IMR-90 (cell line): ENCODE data around the gene CLEC16A. TPM values are rescaled to one million over a fixed set of nuclear protein-coding genes. Genes with fewer than 3 reads are reported as not detected.

ENCODE experiments used
- ATAC-seq: fragments of 200-7000 bp; cut with Tn5 transposase; 2 replicates; pipeline ENCODE4 v1.9.1; 2020; ENCODE audit warnings: low read depth, mild to moderate bottlenecking, moderate library complexity
- BruUV-seq: library from RNA; stranded (reverse); fragments of 400-500 nt; replicated peaks from 2 replicates; lab custom pipeline; 2021; lab: Mats Ljungman, UMichigan
- CTCF ChIA-PET: fragments of 300-600 bp; formaldehyde crosslinking; extraction: SDS; loops from one replicate; lab custom pipeline; 2021; ENCODE audit warnings: antibody characterized with exemption; lab: Yijun Ruan, JAX
- POLR2A ChIA-PET: fragments of 300-600 bp; sonication (Branson Sonifier 250); formaldehyde crosslinking; loops from one replicate; lab custom pipeline; 2022; ENCODE audit warnings: antibody characterized with exemption; ENCODE audit not compliant: unreplicated experiment; lab: Charles Lee
- DNase-seq: peaks from one replicate; pipeline ENCODE4 v3.0.0; 2013
- H2AFZ ChIP-seq: replicated peaks from 2 replicates; pipeline ENCODE3; 2013; ENCODE audit warnings: low read length, mild to moderate bottlenecking; ENCODE audit not compliant: poor library complexity
- H2AK5ac ChIP-seq: 2 replicates; pipeline ENCODE4 v1.6.1; 2013; ENCODE audit warnings: low read depth, low read length, inconsistent platforms
- H2AK9ac ChIP-seq: replicated peaks from 2 replicates; pipeline ENCODE3; 2013; ENCODE audit warnings: mild to moderate bottlenecking, low read depth, low read length, moderate library complexity; ENCODE audit not compliant: poor library complexity
- H2BK120ac ChIP-seq: 2 replicates; pipeline ENCODE4 v1.6.1; 2013; ENCODE audit warnings: low read depth, low read length, inconsistent platforms
- H2BK15ac ChIP-seq: 3 replicates; pipeline ENCODE4 v1.6.1; 2013; ENCODE audit warnings: low read depth, low read length, inconsistent platforms
- H2BK20ac ChIP-seq: 2 replicates; pipeline ENCODE4 v1.6.1; 2013; ENCODE audit warnings: low read depth, mild to moderate bottlenecking, inconsistent platforms, low read length, moderate library complexity
- H2BK5ac ChIP-seq: 2 replicates; pipeline ENCODE4 v1.6.1; 2013; ENCODE audit warnings: mild to moderate bottlenecking, low read depth, low read length, inconsistent platforms; ENCODE audit not compliant: poor library complexity, severe bottlenecking
- H3K14ac ChIP-seq: replicated peaks from 2 replicates; pipeline ENCODE4 v1.6.1; 2013; ENCODE audit warnings: low read depth, low read length, inconsistent platforms
- H3K18ac ChIP-seq: 2 replicates; pipeline ENCODE4 v1.6.1; 2013; ENCODE audit warnings: low read depth, low read length, control low read depth
- H3K23ac ChIP-seq: 2 replicates; pipeline ENCODE4 v1.6.1; 2013; ENCODE audit warnings: low read depth, low read length, inconsistent platforms
- H3K27ac ChIP-seq: 2 replicates; pipeline ENCODE4 v1.5.1; 2013; ENCODE audit warnings: mild to moderate bottlenecking, control low read depth, low read length; ENCODE audit not compliant: insufficient read depth
- H3K27me3 ChIP-seq: 2 replicates; pipeline ENCODE4 v1.6.1; 2013; ENCODE audit warnings: low read length; ENCODE audit not compliant: control insufficient read depth, insufficient read depth
- H3K36me3 ChIP-seq: 2 replicates; pipeline ENCODE4 v1.6.1; 2013; ENCODE audit warnings: low read length, mixed read lengths; ENCODE audit not compliant: control insufficient read depth, insufficient read depth
- H3K4ac ChIP-seq: 2 replicates; pipeline ENCODE4 v1.6.1; 2013; ENCODE audit warnings: low read depth, low read length, inconsistent platforms
- H3K4me1 ChIP-seq: 2 replicates; pipeline ENCODE4 v1.6.1; 2013; ENCODE audit warnings: low read length, mixed read lengths; ENCODE audit not compliant: control insufficient read depth, insufficient read depth
- H3K4me2 ChIP-seq: 2 replicates; pipeline ENCODE4 v1.6.1; 2013; ENCODE audit warnings: low read depth, mild to moderate bottlenecking, control low read depth, low read length, moderate library complexity
- H3K4me3 ChIP-seq: 2 replicates; pipeline ENCODE4 v1.5.1; 2013; ENCODE audit warnings: low read depth, mild to moderate bottlenecking, control low read depth, low read length, moderate library complexity; ENCODE audit not compliant: insufficient read depth
- H3K56ac ChIP-seq: 2 replicates; pipeline ENCODE4 v1.6.1; 2013; ENCODE audit warnings: low read length, inconsistent platforms; ENCODE audit not compliant: insufficient read depth; ENCODE audit errors: extremely low read depth
- H3K79me1 ChIP-seq, 2 experiments: 2 replicates each; pipeline ENCODE4 v1.6.1; 2013; ENCODE audit warnings: low read length in 2 of 2, inconsistent platforms in 1 of 2, low read depth in 1 of 2
- H3K9ac ChIP-seq: 2 replicates; pipeline ENCODE4 v1.6.1; 2013; ENCODE audit warnings: low read depth, low read length, control low read depth
- H3K9me1 ChIP-seq: 2 replicates; pipeline ENCODE4 v1.6.1; 2013; ENCODE audit warnings: low read length, inconsistent platforms; ENCODE audit not compliant: insufficient read depth
- H3K9me3 ChIP-seq: 2 replicates; pipeline ENCODE4 v1.6.1; 2013; ENCODE audit warnings: low read length; ENCODE audit not compliant: control insufficient read depth, insufficient read depth
- H4K20me1 ChIP-seq: 2 replicates; pipeline ENCODE4 v1.6.1; 2013; ENCODE audit warnings: low read length, inconsistent platforms; ENCODE audit not compliant: insufficient read depth
- H4K5ac ChIP-seq: 2 replicates; pipeline ENCODE4 v1.6.1; 2013; ENCODE audit warnings: mild to moderate bottlenecking, low read depth, low read length, control low read depth
- H4K8ac ChIP-seq, 2 experiments: 2 replicates each; pipeline ENCODE4 v1.6.1; 2013; ENCODE audit warnings: low read depth in 2 of 2, low read length in 2 of 2, control low read depth in 1 of 2, inconsistent platforms in 1 of 2
- H4K91ac ChIP-seq: 2 replicates; pipeline ENCODE4 v1.6.1; 2013; ENCODE audit warnings: low read depth, low read length, inconsistent platforms; ENCODE audit not compliant: insufficient read depth
- BHLHE40 ChIP-seq: fragments of 150-350 bp; IDR thresholded peaks from 2 replicates; pipeline ENCODE4 v1.6.1; 2016; ENCODE audit warnings: mild to moderate bottlenecking, low read depth, low read length
- CEBPB ChIP-seq: IDR thresholded peaks from 2 replicates; pipeline ENCODE4 v1.6.1; 2012; ENCODE audit warnings: low read depth, low read length, improper control_type of control experiment
- CHD1 ChIP-seq: IDR thresholded peaks from 2 replicates; pipeline ENCODE4 v1.6.1; 2012; ENCODE audit warnings: low read depth, low read length, improper control_type of control experiment
- ELK1 ChIP-seq: fragments of 150-350 bp; IDR thresholded peaks from 2 replicates; pipeline ENCODE4 v1.6.1; 2016; ENCODE audit warnings: low read depth, mild to moderate bottlenecking, low read length, moderate library complexity, borderline replicate concordance
- FOS ChIP-seq: fragments of 150-350 bp; IDR thresholded peaks from 2 replicates; pipeline ENCODE4 v1.6.1; 2016; ENCODE audit warnings: low read depth, low read length
- MAFK ChIP-seq: IDR thresholded peaks from 2 replicates; pipeline ENCODE4 v1.6.1; 2012; ENCODE audit warnings: low read depth, low read length, improper control_type of control experiment
- MAZ ChIP-seq: IDR thresholded peaks from 2 replicates; pipeline ENCODE4 v1.6.1; 2012; ENCODE audit warnings: low read depth, mild to moderate bottlenecking, low read length, improper control_type of control experiment, moderate library complexity, borderline replicate concordance
- NFE2L2 ChIP-seq: fragments of 150-350 bp; IDR thresholded peaks from 2 replicates; pipeline ENCODE4 v1.6.1; 2016; ENCODE audit warnings: low read depth, mild to moderate bottlenecking, low read length
- POLR2A ChIP-seq: IDR thresholded peaks from 2 replicates; pipeline ENCODE4 v1.6.1; 2012; ENCODE audit warnings: mild to moderate bottlenecking, low read depth, low read length
- RAD21 ChIP-seq: IDR thresholded peaks from 2 replicates; pipeline ENCODE4 v1.6.1; 2012; ENCODE audit warnings: low read length, improper control_type of control experiment
- RCOR1 ChIP-seq: IDR thresholded peaks from 2 replicates; pipeline ENCODE4 v1.6.1; 2012; ENCODE audit warnings: mild to moderate bottlenecking, low read length, improper control_type of control experiment; ENCODE audit not compliant: insufficient replicate concordance
- RFX5 ChIP-seq: IDR thresholded peaks from 2 replicates; pipeline ENCODE4 v1.8.0; 2012; ENCODE audit warnings: low read depth, mild to moderate bottlenecking, low read length, moderate library complexity
- SMC3 ChIP-seq: fragments of 150-350 bp; IDR thresholded peaks from 2 replicates; pipeline ENCODE4 v1.6.1; 2016; ENCODE audit warnings: low read depth, mild to moderate bottlenecking, antibody characterized with exemption, low read length, moderate library complexity
- USF2 ChIP-seq: fragments of 150-350 bp; IDR thresholded peaks from 2 replicates; pipeline ENCODE4 v1.6.1; 2017; ENCODE audit warnings: mild to moderate bottlenecking, antibody characterized with exemption, low read length, low read depth
- WGBS, 2 experiments: methylation state at CpG; one replicate each; pipeline versions ENCODE4 v1.1.5 to v1.1.7; 2013; ENCODE audit warnings: missing lambda C conversion rate in 2 of 2; ENCODE audit not compliant: insufficient read length in 1 of 2; ENCODE audit errors: extremely low coverage in 2 of 2; 5-methylcytosine and 5-hydroxymethylcytosine counted together
- dilution Hi-C: fragments of 300-500 bp; cut with HindIII; formaldehyde crosslinking; loops from one replicate; pipeline ENCODE4 v1.14.3; 2018; ENCODE audit warnings: low sequenced_read_pairs; ENCODE audit not compliant: unreplicated experiment
- in situ Hi-C: fragments of 300-500 bp; cut with MboI; formaldehyde crosslinking; loops from 3 replicates; pipeline ENCODE4 v1.14.3; 2019; ENCODE audit warnings: low sequenced_read_pairs, inconsistent platforms, mixed read lengths
- intact Hi-C: fragments of 100-400 bp; cut with micrococcal nuclease; formaldehyde crosslinking; loops from 2 replicates; pipeline ENCODE4 v1.10.0; 2022
- polyA plus RNA-seq, 3 experiments: library from polyadenylated mRNA; depleted of rRNA; stranded (reverse); fragments of >200 nt; gene quantifications; 2 replicates each; pipeline ENCODE4 v1.2.3, GENCODE V29; 2012; ENCODE audit warnings: low replicate concordance in 1 of 3
- total RNA-seq: library from RNA; depleted of rRNA; stranded (reverse); fragments of >200 nt; gene quantifications from 2 replicates; pipeline ENCODE4 v1.2.3, GENCODE V29; 2012
- TF ChIP-seq, protein P1 (sequence below): conservative IDR thresholded peaks from 2 replicates; pipeline ENCODE4 v1.5.1; 2012; ENCODE audit warnings: mild to moderate bottlenecking, low read depth, low read length, improper control_type of control experiment

CLEC16A gene
- total and polyA plus RNA-seq, 2 of the 4 experiments (the other 2 are of a cell fraction) = 15.9 to 16.5 TPM

DNA sequence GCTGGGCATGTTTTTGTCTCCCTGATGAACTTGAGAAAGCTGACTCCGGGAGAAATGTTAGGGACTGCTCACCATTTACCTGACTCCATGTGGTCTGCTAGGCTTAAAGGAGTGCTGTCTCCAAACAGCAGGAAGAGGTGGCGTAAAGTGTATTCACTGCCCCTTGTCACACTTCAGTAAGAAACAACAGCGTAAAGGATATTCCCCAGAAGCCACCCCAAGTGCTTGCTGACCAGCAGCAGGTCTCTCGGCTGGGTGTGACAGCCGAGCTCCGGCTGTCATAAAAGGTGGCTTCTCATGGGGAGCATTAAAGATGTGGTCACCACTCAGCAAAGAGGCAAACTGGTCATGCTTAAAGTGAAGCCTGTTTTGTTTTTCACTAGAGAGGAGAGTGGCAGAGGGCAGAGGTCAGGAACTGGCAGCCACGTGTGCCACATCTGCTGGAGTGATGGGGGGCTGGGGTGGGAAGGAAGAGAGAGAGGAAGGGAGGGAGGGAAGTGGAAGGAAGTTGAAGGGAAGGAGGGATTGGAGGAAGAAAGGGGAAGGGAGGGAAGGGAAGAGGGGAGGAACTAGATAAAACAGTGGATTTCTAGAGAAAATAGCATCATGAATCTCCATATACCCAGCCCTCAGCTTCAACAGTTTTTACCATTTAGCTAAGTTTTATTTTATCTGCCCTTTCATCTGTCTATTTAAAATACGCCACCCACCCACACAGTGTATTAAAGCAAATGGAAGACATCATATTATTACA is 119.3 kb downstream of the CLEC16A start:
- Histone ChIP-seq H3K23ac (no peak overlapping the region; the same call in 1 of the 2 replicates), H2AK5ac (peak overlapping the region; percentile 60; the same call in 1 of the 2 replicates), H3K9ac (no peak overlapping the region), H2BK20ac (no peak overlapping the region; the same call in 1 of the 2 replicates), H3K14ac (no peak overlapping the region), H3K56ac (no peak overlapping the region), H4K5ac (no peak overlapping the region), H2BK120ac (no peak overlapping the region), H3K4ac (peak overlapping the region; percentile 33; the same call in 1 of the 2 replicates), H2BK15ac (peak overlapping the region; percentile 19; the same call in 1 of the 3 replicates), H3K27ac (no peak overlapping the region), H3K4me3 (no peak overlapping the region), H4K8ac (no peak overlapping the region), H2BK5ac (no peak overlapping the region), H3K4me2 (no peak overlapping the region), H2AFZ (no peak overlapping the region), H3K27me3 (no peaks in the 10 kb centered on the region), H3K36me3 (peaks cover 31% of the 10 kb centered on the region), H3K9me1 (peaks cover 21% of the 10 kb centered on the region), H3K18ac (no peak overlapping the region; the same call in 1 of the 2 replicates), H3K9me3 (no peaks in the 10 kb centered on the region), H3K79me1 (0 out of 4 replicates have a peak, but pooled peaks cover 0 to 4% of the 10 kb centered on the region in 2 experiments), H4K91ac (no peak overlapping the region), H3K4me1 (peaks cover 3% of the 10 kb centered on the region; the same call in 1 of the 2 replicates), H4K20me1 (no peaks in the 10 kb centered on the region), H2AK9ac (no peak overlapping the region)
- in situ Hi-C loops = no loop called here
- ATAC-seq (no peak), DNase-seq (no peak)
- POLR2A ChIA-PET = no interaction called here
- 100% methylated on average over 2 of the region's 8 CpGs; no CpG with 5 or more reads in 1 of the 2 experiments for WGBS, 2 experiments
- BruUV-seq = no TSS peak
- intact Hi-C loops = no loop called here
- dilution Hi-C loops = no loop called here
- CTCF ChIA-PET = no interaction called here
- TF ChIP-seq POLR2A (no peak), FOS (no peak), RFX5 (no peak), CHD1 (no peak), RCOR1 (no peak), CEBPB (no peak), MAZ (no peak), BHLHE40 (no peak), MAFK (no peak), SMC3 (no peak), RAD21 (no peak), USF2 (no peak), NFE2L2 (no peak), ELK1 (no peak)
- TF ChIP-seq, protein P1, sequence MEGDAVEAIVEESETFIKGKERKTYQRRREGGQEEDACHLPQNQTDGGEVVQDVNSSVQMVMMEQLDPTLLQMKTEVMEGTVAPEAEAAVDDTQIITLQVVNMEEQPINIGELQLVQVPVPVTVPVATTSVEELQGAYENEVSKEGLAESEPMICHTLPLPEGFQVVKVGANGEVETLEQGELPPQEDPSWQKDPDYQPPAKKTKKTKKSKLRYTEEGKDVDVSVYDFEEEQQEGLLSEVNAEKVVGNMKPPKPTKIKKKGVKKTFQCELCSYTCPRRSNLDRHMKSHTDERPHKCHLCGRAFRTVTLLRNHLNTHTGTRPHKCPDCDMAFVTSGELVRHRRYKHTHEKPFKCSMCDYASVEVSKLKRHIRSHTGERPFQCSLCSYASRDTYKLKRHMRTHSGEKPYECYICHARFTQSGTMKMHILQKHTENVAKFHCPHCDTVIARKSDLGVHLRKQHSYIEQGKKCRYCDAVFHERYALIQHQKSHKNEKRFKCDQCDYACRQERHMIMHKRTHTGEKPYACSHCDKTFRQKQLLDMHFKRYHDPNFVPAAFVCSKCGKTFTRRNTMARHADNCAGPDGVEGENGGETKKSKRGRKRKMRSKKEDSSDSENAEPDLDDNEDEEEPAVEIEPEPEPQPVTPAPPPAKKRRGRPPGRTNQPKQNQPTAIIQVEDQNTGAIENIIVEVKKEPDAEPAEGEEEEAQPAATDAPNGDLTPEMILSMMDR = no peak
